HCT116 (cell line): ENCODE results near the gene ZNF207. TPM values are rescaled to one million over a fixed set of nuclear protein-coding genes. Genes with fewer than 3 reads are reported as not detected.

Source experiments
- ATAC-seq: fragments of 200-7000 bp; cut with Tn5 transposase; 2 replicates; pipeline ENCODE4 v1.9.1; 2020; ENCODE audit warnings: mild to moderate bottlenecking, moderate library complexity
- BruUV-seq: library from RNA; stranded (reverse); fragments of 400-500 nt; replicated peaks from 2 replicates; lab custom pipeline; 2021; lab: Mats Ljungman, UMichigan
- CTCF ChIA-PET: fragments of 300-600 bp; sonication (Branson Sonifier 250); formaldehyde crosslinking; loops from one replicate; lab custom pipeline; 2021; ENCODE audit warnings: antibody characterized with exemption; lab: Charles Lee
- POLR2A ChIA-PET: fragments of 300-600, 350-600 bp; sonication (Branson Sonifier 250); formaldehyde crosslinking; loops from one replicate; lab custom pipeline; 2021; ENCODE audit warnings: antibody characterized with exemption; lab: Charles Lee
- RAD21 ChIA-PET, 2 experiments: fragments of 300-600 bp; sonication (Branson Sonifier 250); formaldehyde crosslinking; loops; one replicate each; lab custom pipeline; 2023; ENCODE audit warnings: low total read pairs in 2 of 2; ENCODE audit not compliant: uncharacterized antibody in 2 of 2, unreplicated experiment in 2 of 2, low non-redundant PET in 1 of 2; lab: Charles Lee
- DNase-seq: peaks from one replicate; pipeline ENCODE4 v3.0.0-alpha.2; 2010; ENCODE audit warnings: low read depth, low spot score
- H2AFZ ChIP-seq: fragments of 200-600 bp; shearing (Covaris generic), sonication (generic); 2 replicates; pipeline ENCODE4 v1.6.1; 2017; ENCODE audit warnings: low read depth, mixed run types, mixed read lengths, antibody characterized with exemption, low read length; ENCODE audit not compliant: poor library complexity, severe bottlenecking
- H3K27ac ChIP-seq: 2 replicates; pipeline ENCODE4 v1.5.1; 2012; ENCODE audit warnings: low read depth, low read length
- H3K27me3 ChIP-seq: fragments of 200-600 bp; sonication (generic); 2 replicates; pipeline ENCODE4 v1.6.1; 2016; ENCODE audit warnings: mixed run types, low read length, mixed read lengths; ENCODE audit not compliant: insufficient read depth
- H3K36me3 ChIP-seq, 2 experiments: fragments of 200-500 bp in 1 of 2; fragments of 200-600 bp in 1 of 2; sonication (Bioruptor generic) in 1 of 2; sonication (generic) in 1 of 2; 2 replicates each; pipeline versions ENCODE4 v1.5.1 to v1.6.1; 2014 to 2016; ENCODE audit warnings: low read length in 2 of 2, inconsistent platforms in 1 of 2, mixed read lengths in 1 of 2, mixed run types in 1 of 2; ENCODE audit not compliant: insufficient read depth in 2 of 2, control insufficient read depth in 1 of 2
- H3K4me1 ChIP-seq, 2 experiments: fragments of 200-600 bp in 1 of 2; sonication (generic) in 1 of 2; 2 replicates each; pipeline versions ENCODE4 v1.5.1 to v1.6.1; 2012 to 2017; ENCODE audit warnings: low read length in 2 of 2, inconsistent platforms in 1 of 2, mild to moderate bottlenecking in 1 of 2, mixed read lengths in 1 of 2, mixed run types in 1 of 2, moderate library complexity in 1 of 2; ENCODE audit not compliant: insufficient read depth in 2 of 2, control insufficient read depth in 1 of 2
- H3K4me2 ChIP-seq: fragments of 200-600 bp; sonication (generic); 2 replicates; pipeline ENCODE4 v1.6.1; 2017; ENCODE audit warnings: mixed run types, low read length, mixed read lengths
- H3K4me3 ChIP-seq, 2 experiments: fragments of 200-600 bp in 1 of 2; sonication (generic) in 1 of 2; replicated peaks in 1 of 2; 2 replicates each; pipeline ENCODE4 v1.5.1; 2011 to 2016; ENCODE audit warnings: low read length in 2 of 2, control low read depth in 1 of 2, low read depth in 1 of 2, mild to moderate bottlenecking in 1 of 2, mixed read lengths in 1 of 2, mixed run types in 1 of 2
- H3K79me2 ChIP-seq: fragments of 200-600 bp; sonication (generic); 2 replicates; pipeline ENCODE4 v1.6.1; 2017; ENCODE audit warnings: mild to moderate bottlenecking, mixed run types, low read length, moderate library complexity, mixed read lengths; ENCODE audit not compliant: insufficient read depth
- H3K9ac ChIP-seq: fragments of 200-600 bp; sonication (generic); 2 replicates; pipeline ENCODE4 v1.6.1; 2016; ENCODE audit warnings: low read length, mixed read lengths
- H3K9me2 ChIP-seq: fragments of 200-600 bp; sonication (generic), shearing (Covaris generic); 2 replicates; pipeline ENCODE4 v1.6.1; 2017; ENCODE audit warnings: mixed run types, mild to moderate bottlenecking, moderate library complexity; ENCODE audit not compliant: insufficient read depth
- H3K9me3 ChIP-seq, 2 experiments: fragments of 200-500 bp in 1 of 2; fragments of 200-600 bp in 1 of 2; sonication (Bioruptor generic) in 1 of 2; sonication (generic) in 1 of 2; 2 replicates each; pipeline ENCODE4 v1.6.1; 2014 to 2017; ENCODE audit warnings: low read length in 2 of 2, mixed read lengths in 2 of 2, inconsistent platforms in 1 of 2, low read depth in 1 of 2, mild to moderate bottlenecking in 1 of 2, mixed run types in 1 of 2, moderate library complexity in 1 of 2; ENCODE audit not compliant: control insufficient read depth in 1 of 2, insufficient read depth in 1 of 2
- H4K20me1 ChIP-seq: fragments of 200-600 bp; sonication (generic), shearing (Covaris generic); 2 replicates; pipeline ENCODE4 v1.6.1; 2017; ENCODE audit warnings: mixed run types, mild to moderate bottlenecking, moderate library complexity; ENCODE audit not compliant: insufficient read depth
- ATF3 ChIP-seq: IDR thresholded peaks from 2 replicates; pipeline ENCODE4 v1.6.1; 2012
- CBX3 ChIP-seq: IDR thresholded peaks from 2 replicates; pipeline ENCODE4 v1.6.1; 2012; ENCODE audit warnings: low read depth
- CEBPB ChIP-seq: IDR thresholded peaks from 2 replicates; pipeline ENCODE4 v1.6.1; 2012; ENCODE audit warnings: low read depth
- ELF1 ChIP-seq: IDR thresholded peaks from 2 replicates; pipeline ENCODE4 v1.6.1; 2012; ENCODE audit warnings: low read depth, borderline replicate concordance
- EZH2 ChIP-seq: fragments of 200-600 bp; sonication (generic); IDR thresholded peaks from 2 replicates; pipeline ENCODE4 v1.6.1; 2017; ENCODE audit warnings: antibody characterized with exemption, mixed run types
- EZH2phosphoT487 ChIP-seq: fragments of 200-600 bp; IDR thresholded peaks from 2 replicates; pipeline ENCODE4 v1.6.1; 2018; ENCODE audit warnings: antibody characterized with exemption, borderline replicate concordance
- FOSL1 ChIP-seq: IDR thresholded peaks from 2 replicates; pipeline ENCODE4 v1.6.1; 2012; ENCODE audit warnings: low read depth
- JUND ChIP-seq: IDR thresholded peaks from 2 replicates; pipeline ENCODE4 v1.6.1; 2012
- POLR2AphosphoS5 ChIP-seq: IDR thresholded peaks from 2 replicates; pipeline ENCODE4 v1.6.1; 2011; ENCODE audit warnings: mild to moderate bottlenecking, low read depth, low read length, moderate library complexity
- RAD21 ChIP-seq: IDR thresholded peaks from 2 replicates; pipeline ENCODE4 v1.6.1; 2012; ENCODE audit warnings: low read depth, mild to moderate bottlenecking
- REST ChIP-seq: IDR thresholded peaks from 2 replicates; pipeline ENCODE4 v1.6.1; 2012; ENCODE audit warnings: low read depth
- SIN3A ChIP-seq: IDR thresholded peaks from 2 replicates; pipeline ENCODE4 v1.6.1; 2012; ENCODE audit warnings: low read depth
- SP1 ChIP-seq: IDR thresholded peaks from 2 replicates; pipeline ENCODE4 v1.6.1; 2012; ENCODE audit warnings: low read depth
- SRF ChIP-seq: IDR thresholded peaks from 2 replicates; pipeline ENCODE4 v1.6.1; 2012; ENCODE audit warnings: low read depth
- TCF7L2 ChIP-seq: IDR thresholded peaks from 2 replicates; pipeline ENCODE4 v1.7.0; 2011; ENCODE audit warnings: borderline replicate concordance, inconsistent platforms; ENCODE audit not compliant: insufficient read depth, insufficient read length; ENCODE audit errors: extremely low read depth
- YY1 ChIP-seq: IDR thresholded peaks from 2 replicates; pipeline ENCODE4 v1.6.1; 2011; ENCODE audit warnings: low read length, low read depth, moderate library complexity, mild to moderate bottlenecking; ENCODE audit not compliant: insufficient replicate concordance; ENCODE audit errors: extremely low read depth
- ZFX ChIP-seq: fragments of 450-650 bp; IDR thresholded peaks from 2 replicates; pipeline ENCODE4 v1.6.1; 2017
- intact Hi-C: fragments of 100-400 bp; cut with micrococcal nuclease; formaldehyde crosslinking; loops from 2 replicates; pipeline ENCODE4 v1.10.0; 2022
- total RNA-seq: library from RNA; stranded (reverse); gene quantifications from one replicate; pipeline ENCODE4 v1.2.1, GENCODE V29; 2021; ENCODE audit not compliant: unreplicated experiment
- TF ChIP-seq, protein P1 (sequence below), 3 experiments: fragments of 200-600 bp in 1 of 3; sonication (generic) in 1 of 3; IDR thresholded peaks in 2 of 3; conservative IDR thresholded peaks in 1 of 3; 2 replicates each; pipeline ENCODE4 v1.5.1; 2012 to 2017; ENCODE audit warnings: low read depth in 2 of 3, low read length in 2 of 3, antibody characterized with exemption in 1 of 3, borderline replicate concordance in 1 of 3, control low read depth in 1 of 3, mild to moderate bottlenecking in 1 of 3, mixed read lengths in 1 of 3, mixed run types in 1 of 3, moderate library complexity in 1 of 3; ENCODE audit not compliant: insufficient read depth in 1 of 3
- TF ChIP-seq, protein P2 (sequence below): IDR thresholded peaks from 2 replicates; pipeline ENCODE4 v1.6.1; 2011; ENCODE audit warnings: mild to moderate bottlenecking, low read length, moderate library complexity; ENCODE audit not compliant: insufficient replicate concordance; ENCODE audit errors: extremely low read depth

Gene ZNF207
- total RNA-seq, 1 experiment from 2014 or later: 181 TPM

DNA sequence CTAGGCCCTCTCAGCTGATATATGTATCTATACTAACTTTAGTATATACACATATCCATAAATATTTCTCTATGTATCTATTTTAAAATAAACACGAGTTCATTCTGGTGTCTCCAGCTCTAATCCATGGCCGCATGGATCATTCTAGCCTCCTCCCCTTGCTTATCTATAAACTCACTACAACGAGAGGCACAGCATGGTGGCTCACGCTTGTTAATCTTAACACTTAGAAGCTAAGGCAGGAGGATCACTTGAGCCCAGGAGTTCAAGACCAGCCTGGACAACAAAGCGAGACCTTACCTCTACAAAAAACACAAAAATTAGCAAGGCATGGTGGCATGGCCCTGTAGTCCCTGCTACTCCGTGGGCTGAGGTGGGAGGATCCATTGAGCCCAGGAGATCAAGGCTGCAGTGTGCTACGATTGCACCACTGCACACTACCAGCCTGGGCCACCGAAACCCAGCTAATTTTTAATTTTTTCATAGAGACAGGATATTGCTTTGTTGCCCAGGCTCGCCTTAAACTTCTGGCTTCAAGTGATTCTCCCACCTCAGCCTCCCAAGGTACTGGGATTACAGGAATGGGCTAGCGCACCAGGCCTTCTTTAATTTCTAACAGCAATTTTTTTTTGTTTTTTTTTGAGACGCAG, 3.9 kb upstream of the ZNF207 start:
- Histone ChIP-seq H3K27ac (no peak overlapping the region), H3K9me3 (no peaks in the 10 kb centered on the region), H4K20me1 (peaks cover 3% of the 10 kb centered on the region; the same call in 1 of the 2 replicates), H3K4me3 (no peak overlapping the region), H3K9me2 (no peaks in the 10 kb centered on the region), H3K4me2 (no peak overlapping the region), H2AFZ (no peak overlapping the region), H3K27me3 (no peaks in the 10 kb centered on the region), H3K36me3 (no peaks in the 10 kb centered on the region; a peak in 1 of 4 replicates), H3K79me2 (peaks cover 23% of the 10 kb centered on the region), H3K9ac (no peak overlapping the region), H3K4me1 (peaks cover 4 to 22% of the 10 kb centered on the region in 2 experiments; a peak in 3 of 4 replicates)
- TF ChIP-seq CEBPB: no peak
- no peak for TF ChIP-seq ZFX
- no peak for TF ChIP-seq RAD21
- no peak for TF ChIP-seq FOSL1
- no peak for TF ChIP-seq CBX3
- no peak for TF ChIP-seq ELF1
- TF ChIP-seq ATF3: no peak
- TF ChIP-seq, protein P1, sequence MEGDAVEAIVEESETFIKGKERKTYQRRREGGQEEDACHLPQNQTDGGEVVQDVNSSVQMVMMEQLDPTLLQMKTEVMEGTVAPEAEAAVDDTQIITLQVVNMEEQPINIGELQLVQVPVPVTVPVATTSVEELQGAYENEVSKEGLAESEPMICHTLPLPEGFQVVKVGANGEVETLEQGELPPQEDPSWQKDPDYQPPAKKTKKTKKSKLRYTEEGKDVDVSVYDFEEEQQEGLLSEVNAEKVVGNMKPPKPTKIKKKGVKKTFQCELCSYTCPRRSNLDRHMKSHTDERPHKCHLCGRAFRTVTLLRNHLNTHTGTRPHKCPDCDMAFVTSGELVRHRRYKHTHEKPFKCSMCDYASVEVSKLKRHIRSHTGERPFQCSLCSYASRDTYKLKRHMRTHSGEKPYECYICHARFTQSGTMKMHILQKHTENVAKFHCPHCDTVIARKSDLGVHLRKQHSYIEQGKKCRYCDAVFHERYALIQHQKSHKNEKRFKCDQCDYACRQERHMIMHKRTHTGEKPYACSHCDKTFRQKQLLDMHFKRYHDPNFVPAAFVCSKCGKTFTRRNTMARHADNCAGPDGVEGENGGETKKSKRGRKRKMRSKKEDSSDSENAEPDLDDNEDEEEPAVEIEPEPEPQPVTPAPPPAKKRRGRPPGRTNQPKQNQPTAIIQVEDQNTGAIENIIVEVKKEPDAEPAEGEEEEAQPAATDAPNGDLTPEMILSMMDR (IDR thresholded peaks at IDR 0.05 in 2 of 3, conservative IDR thresholded peaks at IDR 0.05 in 1 of 3; ENCODE audit: borderline replicate concordance in 1 of 3, insufficient read depth in 1 of 3, low read depth in 2 of 3, low read length in 2 of 3): no peak
- no peak for TF ChIP-seq SIN3A
- no peak for TF ChIP-seq SRF
- TF ChIP-seq EZH2: no peak
- TF ChIP-seq EZH2phosphoT487: no peak
- no peak for TF ChIP-seq YY1
- no peak for TF ChIP-seq SP1
- TF ChIP-seq, protein P2, sequence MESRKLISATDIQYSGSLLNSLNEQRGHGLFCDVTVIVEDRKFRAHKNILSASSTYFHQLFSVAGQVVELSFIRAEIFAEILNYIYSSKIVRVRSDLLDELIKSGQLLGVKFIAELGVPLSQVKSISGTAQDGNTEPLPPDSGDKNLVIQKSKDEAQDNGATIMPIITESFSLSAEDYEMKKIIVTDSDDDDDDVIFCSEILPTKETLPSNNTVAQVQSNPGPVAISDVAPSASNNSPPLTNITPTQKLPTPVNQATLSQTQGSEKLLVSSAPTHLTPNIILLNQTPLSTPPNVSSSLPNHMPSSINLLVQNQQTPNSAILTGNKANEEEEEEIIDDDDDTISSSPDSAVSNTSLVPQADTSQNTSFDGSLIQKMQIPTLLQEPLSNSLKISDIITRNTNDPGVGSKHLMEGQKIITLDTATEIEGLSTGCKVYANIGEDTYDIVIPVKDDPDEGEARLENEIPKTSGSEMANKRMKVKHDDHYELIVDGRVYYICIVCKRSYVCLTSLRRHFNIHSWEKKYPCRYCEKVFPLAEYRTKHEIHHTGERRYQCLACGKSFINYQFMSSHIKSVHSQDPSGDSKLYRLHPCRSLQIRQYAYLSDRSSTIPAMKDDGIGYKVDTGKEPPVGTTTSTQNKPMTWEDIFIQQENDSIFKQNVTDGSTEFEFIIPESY: no peak
- no peak for TF ChIP-seq JUND
- TF ChIP-seq POLR2AphosphoS5: no peak
- no peak for TF ChIP-seq TCF7L2
- TF ChIP-seq REST: no peak
- no peak for ATAC-seq
- DNase-seq: no peak
- intact Hi-C loops: no loop called here
- POLR2A ChIA-PET: interaction anchor here (0.7 kb wide), 1 partner anchor 9 kb away, joined by 3 read pairs; no protein-coding TSS in a partner anchor
- no TSS peak for BruUV-seq
- RAD21 ChIA-PET: interaction anchor here in 1 of 2 experiments (0.7 kb wide), 1 partner anchor 141 kb away, joined by 3 read pairs; no protein-coding TSS in a partner anchor
- CTCF ChIA-PET: no interaction called here
